B cell (primary cell): ENCODE results near the gene DLD. TPM values are rescaled to one million over a fixed set of nuclear protein-coding genes. Genes with fewer than 3 reads are reported as not detected.

Experiments
- ATAC-seq: fragments of 200-7000 bp; cut with Tn5 transposase; one replicate; pipeline ENCODE4 v1.10.0; 2021; ENCODE audit warnings: low read depth, mild to moderate bottlenecking, moderate number of reproducible peaks, moderate library complexity
- CTCF ChIA-PET: fragments of 350-600 bp; sonication (Branson Sonifier 250); formaldehyde crosslinking; loops from one replicate; lab custom pipeline; 2021; ENCODE audit warnings: antibody characterized with exemption, inconsistent platforms; lab: Charles Lee
- POLR2A ChIA-PET: fragments of 350-600 bp; sonication (Branson Sonifier 250); formaldehyde crosslinking; loops from one replicate; lab custom pipeline; 2021; ENCODE audit warnings: antibody characterized with exemption; lab: Charles Lee
- DNase-seq: peaks from one replicate; pipeline ENCODE4 v3.0.0; 2013
- H2AFZ ChIP-seq: 2 replicates; pipeline ENCODE4 v1.6.1; 2012; ENCODE audit warnings: mild to moderate bottlenecking, low read depth, low read length; ENCODE audit not compliant: insufficient read depth, poor library complexity, severe bottlenecking
- H3K27ac ChIP-seq, 2 donors: 1 replicate in 1 of 2; 2 replicates in 1 of 2; pipeline ENCODE4 v1.5.1; 2012 to 2013; ENCODE audit warnings: low read length in 2 of 2, mild to moderate bottlenecking in 2 of 2, moderate library complexity in 1 of 2
- H3K27me3 ChIP-seq, 4 experiments: fragments of 200-600 bp in 1 of 4; sonication (generic) in 1 of 4; replicated peaks in 1 of 4; 1 replicate in 2 of 4; 2 replicates in 2 of 4; pipeline versions ENCODE4 v1.6.1 to v1.7.0; 2013 to 2016; ENCODE audit warnings: low read length in 3 of 4, mild to moderate bottlenecking in 2 of 4, mixed read lengths in 1 of 4, moderate library complexity in 1 of 4; ENCODE audit not compliant: insufficient read depth in 4 of 4, control insufficient read depth in 3 of 4; ENCODE audit errors: control extremely low read depth in 1 of 4
- H3K36me3 ChIP-seq, 2 experiments: replicated peaks in 1 of 2; 1 replicate in 1 of 2; 2 replicates in 1 of 2; pipeline versions ENCODE4 v1.6.1 to v1.7.1; 2013; ENCODE audit warnings: low read length in 1 of 2; ENCODE audit not compliant: insufficient read depth in 2 of 2, control insufficient read depth in 1 of 2; ENCODE audit errors: control extremely low read depth in 1 of 2, extremely low read depth in 1 of 2
- H3K4me1 ChIP-seq, 2 donors: fragments of 200-600 bp in 1 of 2; sonication (generic) in 1 of 2; 1 replicate in 1 of 2; 2 replicates in 1 of 2; pipeline versions ENCODE4 v1.5.1 to v1.6.1; 2013 to 2017; ENCODE audit warnings: low read length in 2 of 2; ENCODE audit not compliant: control insufficient read depth in 2 of 2, insufficient read depth in 2 of 2
- H3K4me2 ChIP-seq: replicated peaks from 2 replicates; pipeline ENCODE3; 2012; ENCODE audit warnings: mild to moderate bottlenecking, low read depth, low read length; ENCODE audit not compliant: poor library complexity, severe bottlenecking
- H3K4me3 ChIP-seq, 5 experiments: fragments of 200-600 bp in 1 of 5; sonication (generic) in 1 of 5; 1 replicate in 3 of 5; 2 replicates in 2 of 5; pipeline versions ENCODE4 v1.5.1 to v1.7.0; 2011 to 2016; ENCODE audit warnings: low read length in 4 of 5, mild to moderate bottlenecking in 4 of 5, low read depth in 2 of 5, control low read depth in 1 of 5, moderate library complexity in 1 of 5; ENCODE audit not compliant: insufficient read depth in 1 of 5; ENCODE audit errors: control extremely low read depth in 1 of 5, extremely low read depth in 1 of 5
- H3K79me2 ChIP-seq: fragments of 200-600 bp; sonication (generic); one replicate; pipeline ENCODE4 v1.6.0; 2016; ENCODE audit warnings: low read length; ENCODE audit not compliant: control insufficient read depth, insufficient read depth
- H3K9ac ChIP-seq: fragments of 200-600 bp; sonication (generic); 2 replicates; pipeline ENCODE4 v1.6.1; 2017; ENCODE audit warnings: mild to moderate bottlenecking, low read length, moderate library complexity
- H3K9me3 ChIP-seq, 3 donors: one replicate each; pipeline versions ENCODE4 v1.6.1 to v1.7.1; 2013; ENCODE audit warnings: low read length in 2 of 3; ENCODE audit not compliant: control insufficient read depth in 2 of 3, insufficient read depth in 1 of 3; ENCODE audit errors: control extremely low read depth in 1 of 3
- H4K20me1 ChIP-seq: 2 replicates; pipeline ENCODE4 v1.6.0; 2012; ENCODE audit warnings: mild to moderate bottlenecking, low read length; ENCODE audit not compliant: insufficient read depth, control insufficient read depth, poor library complexity, severe bottlenecking
- H3K27ac Mint-ChIP-seq: one replicate; pipeline ENCODE4 v1.8.0; 2021; ENCODE audit warnings: mixed read lengths
- H3K27me3 Mint-ChIP-seq: one replicate; pipeline ENCODE4 v1.8.0; 2021; ENCODE audit warnings: mixed read lengths
- H3K4me1 Mint-ChIP-seq: one replicate; pipeline ENCODE4 v1.8.0; 2021; ENCODE audit warnings: mixed read lengths
- H3K4me3 Mint-ChIP-seq: one replicate; pipeline ENCODE4 v1.8.0; 2021; ENCODE audit warnings: mixed read lengths
- H3K9me3 Mint-ChIP-seq: one replicate; pipeline ENCODE4 v1.8.0; 2022; ENCODE audit warnings: mixed read lengths; ENCODE audit not compliant: insufficient read depth
- EZH2 ChIP-seq: IDR thresholded peaks from 2 replicates; pipeline ENCODE4 v1.6.1; 2012; ENCODE audit warnings: borderline replicate concordance, low read depth, mild to moderate bottlenecking, moderate library complexity, low read length; ENCODE audit not compliant: insufficient read depth, poor library complexity, severe bottlenecking
- WGBS: methylation state at CpG from one replicate; pipeline ENCODE4 v1.1.5; 2013; ENCODE audit warnings: missing lambda C conversion rate; ENCODE audit not compliant: insufficient coverage; 5-methylcytosine and 5-hydroxymethylcytosine counted together
- intact Hi-C: fragments of 100-400 bp; cut with micrococcal nuclease; formaldehyde crosslinking; loops from one replicate; pipeline ENCODE4 v1.10.0; 2022
- polyA plus RNA-seq: library from polyadenylated mRNA; depleted of rRNA; stranded (reverse); fragments of >200 nt; gene quantifications from 2 replicates; pipeline ENCODE4 v1.2.3, GENCODE V29; 2012
- total RNA-seq, 2 donors: library from RNA; stranded (reverse); fragments of 120-200 nt in 1 of 2; gene quantifications; 1 replicate in 1 of 2; 2 replicates in 1 of 2; pipeline versions ENCODE4 v1.2.3 to v1.2.4, GENCODE V29; 2013 to 2022
- TF ChIP-seq, protein P1 (sequence below): fragments of 200-600 bp; IDR thresholded peaks from one replicate; pipeline ENCODE4 v1.8.0; 2022; ENCODE audit warnings: antibody characterized with exemption, mild to moderate bottlenecking

Gene DLD
- total and polyA plus RNA-seq, 2 donors (not counting 1 experiment from before 2014, with no cell fraction given) = 26.7 to 47.9 TPM

DNA sequence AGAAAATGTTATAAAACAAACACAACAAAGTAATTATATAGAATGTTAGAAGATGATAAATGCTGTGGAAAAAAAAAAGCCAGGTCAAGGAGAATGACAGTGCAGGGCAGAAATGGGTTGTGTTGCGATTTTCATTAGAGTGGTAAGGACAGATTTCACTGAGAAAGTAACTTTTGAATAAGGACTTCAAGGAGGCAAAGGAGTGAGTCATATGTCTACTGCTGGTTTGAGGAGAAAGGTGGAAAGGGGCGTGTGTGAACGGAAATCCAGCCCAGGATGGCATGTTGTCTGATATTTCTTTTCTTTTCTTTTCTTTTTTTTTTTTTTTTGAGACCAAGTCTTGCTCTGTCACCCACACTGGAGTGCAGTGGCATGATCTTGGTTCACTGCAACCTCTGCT lies 12.3 kb upstream of the DLD start:
- no peak overlapping the region for H3K4me3 ChIP-seq
- no peaks in the 10 kb centered on the region for H4K20me1 ChIP-seq
- H3K4me2 ChIP-seq = no peak overlapping the region
- WGBS = 92% methylated on average over 1 of the region's 3 CpGs
- no peaks in the 10 kb centered on the region for H3K9me3 ChIP-seq
- ChIA-PET POLR2A (no interaction called here), CTCF (interaction anchor here (0.7 to 7.9 kb wide), 9 partner anchors 10 to 732 kb away, joined by 3 to 75 read pairs (median 4); partner anchors contain the start of gene DLD)
- H3K4me1 ChIP-seq = no peaks in the 10 kb centered on the region
- H3K27me3 ChIP-seq = peaks cover 0 to 11% (median 3%) of the 10 kb centered on the region in 4 experiments
- Mint-ChIP-seq H3K27me3 (peaks cover 34% of the 10 kb centered on the region), H3K9me3 (no peaks in the 10 kb centered on the region), H3K27ac (no peak overlapping the region), H3K4me1 (peaks cover 4% of the 10 kb centered on the region), H3K4me3 (no peak overlapping the region)
- no peaks in the 10 kb centered on the region for H3K79me2 ChIP-seq
- no peak overlapping the region for H2AFZ ChIP-seq
- TF ChIP-seq, protein P1, sequence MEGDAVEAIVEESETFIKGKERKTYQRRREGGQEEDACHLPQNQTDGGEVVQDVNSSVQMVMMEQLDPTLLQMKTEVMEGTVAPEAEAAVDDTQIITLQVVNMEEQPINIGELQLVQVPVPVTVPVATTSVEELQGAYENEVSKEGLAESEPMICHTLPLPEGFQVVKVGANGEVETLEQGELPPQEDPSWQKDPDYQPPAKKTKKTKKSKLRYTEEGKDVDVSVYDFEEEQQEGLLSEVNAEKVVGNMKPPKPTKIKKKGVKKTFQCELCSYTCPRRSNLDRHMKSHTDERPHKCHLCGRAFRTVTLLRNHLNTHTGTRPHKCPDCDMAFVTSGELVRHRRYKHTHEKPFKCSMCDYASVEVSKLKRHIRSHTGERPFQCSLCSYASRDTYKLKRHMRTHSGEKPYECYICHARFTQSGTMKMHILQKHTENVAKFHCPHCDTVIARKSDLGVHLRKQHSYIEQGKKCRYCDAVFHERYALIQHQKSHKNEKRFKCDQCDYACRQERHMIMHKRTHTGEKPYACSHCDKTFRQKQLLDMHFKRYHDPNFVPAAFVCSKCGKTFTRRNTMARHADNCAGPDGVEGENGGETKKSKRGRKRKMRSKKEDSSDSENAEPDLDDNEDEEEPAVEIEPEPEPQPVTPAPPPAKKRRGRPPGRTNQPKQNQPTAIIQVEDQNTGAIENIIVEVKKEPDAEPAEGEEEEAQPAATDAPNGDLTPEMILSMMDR = no peak
- no peak for TF ChIP-seq EZH2
- intact Hi-C loops = loop anchor here (1.0 to 5.0 kb wide), 3 partner anchors 415 to 1086 kb away; no protein-coding TSS in a partner anchor
- no peaks in the 10 kb centered on the region for H3K36me3 ChIP-seq
- H3K9ac ChIP-seq = no peak overlapping the region
- no peak overlapping the region for H3K27ac ChIP-seq
- DNase-seq = no peak
- no peak for ATAC-seq

GRCh38 chr7:107879400-107880035 lies 11.5 kb upstream of the DLD start:
- POLR2A ChIA-PET = no interaction called here

More at GRCh38 chr7:107879400-107880035, 11.5 kb upstream of the DLD start:
- no peak for TF ChIP-seq EZH2
- TF ChIP-seq, protein P1 = peak; percentile 87
- Histone ChIP-seq H3K27me3 (peaks cover 0 to 14% (median 3%) of the 10 kb centered on the region in 4 experiments), H3K4me3 (no peak overlapping the region), H3K9ac (no peak overlapping the region), H4K20me1 (no peaks in the 10 kb centered on the region), H3K79me2 (no peaks in the 10 kb centered on the region), H3K27ac (no peak overlapping the region), H3K4me1 (no peaks in the 10 kb centered on the region), H3K4me2 (no peak overlapping the region), H3K9me3 (no peaks in the 10 kb centered on the region), H3K36me3 (no peaks in the 10 kb centered on the region), H2AFZ (no peak overlapping the region)
- peak; percentile 52 for DNase-seq
- Mint-ChIP-seq H3K27ac (no peak overlapping the region), H3K9me3 (no peaks in the 10 kb centered on the region), H3K4me3 (no peak overlapping the region), H3K27me3 (peaks cover 42% of the 10 kb centered on the region), H3K4me1 (peaks cover 3% of the 10 kb centered on the region)
- WGBS = no CpG with 5 or more reads among the region's 3 CpGs
- intact Hi-C loops = loop anchor here (1.0 to 5.0 kb wide), 3 partner anchors 416 to 1087 kb away; no protein-coding TSS in a partner anchor
- CTCF ChIA-PET = interaction anchor here (0.5 to 7.9 kb wide), 12 partner anchors 10 to 953 kb away, joined by 3 to 75 read pairs (median 4); partner anchors contain the start of gene DLD
- ATAC-seq = peak; percentile 58
